ENCODE measurements around the gene NFATC3. TPM values are rescaled to one million over a fixed set of nuclear protein-coding genes. Genes with fewer than 3 reads are reported as not detected.
A peak's percentile ranks its signal among the peaks of the same experiment; 100 is the strongest.

NFATC3 gene
- total RNA-seq (37.7 TPM), polyA plus RNA-seq (ENCODE audit: insufficient read depth, low read depth, low replicate concordance) (15.0 TPM)
- long read RNA-seq, donor 1, partial matches to known transcripts = 6 of 6 reads
- long read RNA-seq, donor 1, other reads (novel, unspliced or antisense) = 0 of 6 reads
- long read RNA-seq, donor 2, full-length matches to known transcripts = 2 of 2 reads
- long read RNA-seq, donor 2, partial matches to known transcripts = 0 of 2 reads
- long read RNA-seq, donor 2, other reads (novel, unspliced or antisense) = 0 of 2 reads
- long read RNA-seq, donor 3, full-length matches to known transcripts = 1 of 1 reads
- long read RNA-seq, donor 3, partial matches to known transcripts = 0 of 1 reads
- long read RNA-seq, donor 3, other reads (novel, unspliced or antisense) = 0 of 1 reads
- long read RNA-seq, donor 4, full-length matches to known transcripts = 4 of 10 reads
- long read RNA-seq, donor 4, partial matches to known transcripts = 6 of 10 reads
- long read RNA-seq, donor 4, other reads (novel, unspliced or antisense) = 0 of 10 reads
- long read RNA-seq, donor 5 = 0 reads
- long read RNA-seq, donor 6, full-length matches to known transcripts = 3 of 3 reads
- long read RNA-seq, donor 6, partial matches to known transcripts = 0 of 3 reads
- long read RNA-seq, donor 6, other reads (novel, unspliced or antisense) = 0 of 3 reads
- long read RNA-seq, donor 7, full-length matches to known transcripts = 8 of 18 reads
- long read RNA-seq, donor 7, partial matches to known transcripts = 7 of 18 reads
- long read RNA-seq, donor 7, other reads (novel, unspliced or antisense) = 3 of 18 reads
- long read RNA-seq, donor 8, partial matches to known transcripts = 5 of 6 reads
- long read RNA-seq, donor 8, other reads (novel, unspliced or antisense) = 0 of 6 reads
- long read RNA-seq, donor 9, partial matches to known transcripts = 0 of 1 reads
- long read RNA-seq, donor 9, other reads (novel, unspliced or antisense) = 0 of 1 reads
- long read RNA-seq, donor 10, partial matches to known transcripts = 0 of 1 reads
- long read RNA-seq, donor 10, other reads (novel, unspliced or antisense) = 0 of 1 reads

DNA sequence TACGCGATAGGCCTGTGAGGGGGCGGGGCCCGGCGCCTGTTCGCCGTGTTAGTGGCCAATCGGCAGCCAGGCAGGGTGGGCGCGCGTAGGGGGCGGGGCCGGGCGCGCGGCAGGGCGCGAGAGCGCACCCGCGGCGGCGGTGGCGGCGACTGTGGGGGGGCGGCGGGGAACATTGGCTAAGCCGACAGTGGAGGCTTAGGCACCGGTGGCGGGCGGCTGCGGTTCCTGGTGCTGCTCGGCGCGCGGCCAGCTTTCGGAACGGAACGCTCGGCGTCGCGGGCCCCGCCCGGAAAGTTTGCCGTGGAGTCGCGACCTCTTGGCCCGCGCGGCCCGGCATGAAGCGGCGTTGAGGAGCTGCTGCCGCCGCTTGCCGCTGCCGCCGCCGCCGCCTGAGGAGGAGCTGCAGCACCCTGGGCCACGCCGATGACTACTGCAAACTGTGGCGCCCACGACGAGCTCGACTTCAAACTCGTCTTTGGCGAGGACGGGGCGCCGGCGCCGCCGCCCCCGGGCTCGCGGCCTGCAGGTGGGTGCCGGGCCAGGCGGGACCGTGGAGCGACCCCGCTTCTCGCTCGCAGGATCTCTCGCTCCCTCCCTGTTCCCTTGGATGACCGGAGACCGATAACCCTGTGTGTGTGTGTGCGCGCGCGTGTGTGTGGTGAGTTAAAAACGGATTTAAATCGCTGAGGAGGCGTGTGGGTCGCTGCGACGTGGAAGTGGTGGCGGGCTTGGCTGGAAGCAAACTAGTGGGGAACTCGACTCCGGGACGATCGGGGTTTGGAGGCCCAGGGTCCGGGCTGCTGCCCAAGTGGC lies at the start of gene NFATC3:
Gene NFATC3 (plus strand): TSS at position 112 of the 813 bp plus-strand sequence. CDS start 312 bp downstream, at position 424.
- FAIRE-seq = no peak
- TF ChIP-seq CTCF (IDR thresholded peaks at IDR 0.05; ENCODE audit: borderline replicate concordance, extremely low read depth, insufficient read depth) = no peak
- intact Hi-C loops (cut with DNase I) = no loop called here

DNA sequence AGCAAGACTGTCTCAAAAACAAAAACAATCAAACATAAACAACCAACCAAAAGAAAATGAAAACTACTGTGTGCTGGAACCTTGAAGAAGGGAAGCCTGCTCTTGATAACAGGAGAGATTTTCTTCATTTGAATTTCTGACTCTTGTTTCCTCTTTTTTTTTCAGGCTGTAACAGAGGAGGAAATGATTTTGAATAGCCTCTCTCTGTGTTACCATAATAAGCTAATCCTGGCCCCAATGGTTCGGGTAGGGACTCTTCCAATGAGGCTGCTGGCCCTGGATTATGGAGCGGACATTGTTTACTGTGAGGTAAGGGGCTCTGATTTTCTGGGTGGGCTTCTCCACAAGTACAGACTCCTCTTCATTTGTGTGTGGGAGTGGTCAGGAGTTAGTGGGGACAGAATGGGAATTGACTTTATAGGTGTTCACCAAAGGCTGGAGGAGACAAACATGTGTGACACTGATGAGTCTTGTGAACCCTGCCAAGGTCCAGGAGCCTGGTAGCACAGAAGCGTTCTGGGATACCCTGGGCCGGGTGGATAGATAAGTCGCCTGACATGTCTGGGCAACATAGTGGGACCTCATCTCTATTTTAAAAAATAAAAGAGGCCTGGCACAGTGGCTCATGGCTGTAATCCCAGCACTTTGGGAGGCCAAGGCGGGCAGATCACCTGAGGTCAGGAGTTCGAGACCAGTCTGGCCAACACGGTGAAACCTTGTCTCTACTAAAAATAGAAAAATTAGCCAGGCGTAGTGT lies 47.2 kb upstream of the NFATC3 start:
- intact Hi-C loops (cut with DNase I) = no loop called here
- no peak for DNase-seq
- H3K36me3 ChIP-seq (ENCODE audit: control insufficient read depth in 2 of 3, insufficient read depth in 3 of 3, low read length in 3 of 3) = peaks cover 0 to 3% (median 0%) of the 10 kb centered on the region in 3 donors
- no peaks in the 10 kb centered on the region for H3K27me3 ChIP-seq (ENCODE audit: control insufficient read depth, insufficient read depth, low read length)
- no peaks in the 10 kb centered on the region for H3K4me1 ChIP-seq (ENCODE audit: control insufficient read depth in 2 of 3, insufficient read depth in 2 of 3, low read depth in 1 of 3, low read length in 3 of 3)
- no peak overlapping the region for H3K9ac ChIP-seq (ENCODE audit: low read length in 3 of 3)
- no peak for FAIRE-seq
- no peak for TF ChIP-seq CTCF (IDR thresholded peaks at IDR 0.05; ENCODE audit: borderline replicate concordance, extremely low read depth, insufficient read depth)
- H3K27ac ChIP-seq (ENCODE audit: low read depth in 2 of 2, low read length in 2 of 2) = no peak overlapping the region
- no peak overlapping the region for H3K4me3 ChIP-seq (ENCODE audit: low read length in 3 of 3)
- H3K9me3 ChIP-seq (ENCODE audit: control insufficient read depth in 2 of 3, insufficient read depth in 1 of 3, low read length in 3 of 3) = no peaks in the 10 kb centered on the region

More for the DNA sequence above, at the start of gene NFATC3:
- H3K4me3 ChIP-seq (ENCODE audit: low read length in 3 of 3) = peak within 1 kb of the TSS; percentile 80 to 90 (median 85)
- H3K27ac ChIP-seq (ENCODE audit: low read depth in 2 of 2, low read length in 2 of 2) = peak within 1 kb of the TSS; percentile 99 to 100
- no peaks in the 10 kb centered on the region for H3K36me3 ChIP-seq (ENCODE audit: control insufficient read depth in 2 of 3, insufficient read depth in 3 of 3, low read length in 3 of 3)
- H3K27me3 ChIP-seq (ENCODE audit: control insufficient read depth, insufficient read depth, low read length) = no peaks in the 10 kb centered on the region
- DNase-seq = peak; percentile 56 to 100 (median 99)
- peak within 1 kb of the TSS; percentile 62 to 99 (median 94) for H3K9ac ChIP-seq (ENCODE audit: low read length in 3 of 3)
- no peaks in the 10 kb centered on the region for H3K9me3 ChIP-seq (ENCODE audit: control insufficient read depth in 2 of 3, insufficient read depth in 1 of 3, low read length in 3 of 3)
- H3K4me1 ChIP-seq (ENCODE audit: control insufficient read depth in 2 of 3, insufficient read depth in 2 of 3, low read depth in 1 of 3, low read length in 3 of 3) = peaks cover 8 to 38% (median 33%) of the 10 kb centered on the region in 3 donors

Data from kidney (tissue), 22 donors.